ENCODE measurements around the gene IGF2BP2.

The IGF2BP2 gene

GRCh38 chr3:185844051-185844450, 19.2 kb upstream of the IGF2BP2 start:
- TF ChIP-seq TAF1 (IDR thresholded peaks at IDR 0.05; ENCODE audit: low read depth) (no peak), USF1 (IDR thresholded peaks at IDR 0.05) (no peak), EGR1 (IDR thresholded peaks at IDR 0.05) (no peak), TCF12 (IDR thresholded peaks at IDR 0.05; ENCODE audit: low read depth) (no peak), CREB1 (IDR thresholded peaks at IDR 0.05; ENCODE audit: low read depth) (no peak), FOXM1 (IDR thresholded peaks at IDR 0.05; ENCODE audit: borderline replicate concordance, low read depth) (no peak)

- TF ChIP-seq NFIC (IDR thresholded peaks at IDR 0.05) (no peak), EGR1 (IDR thresholded peaks at IDR 0.05) (no peak), CEBPB (IDR thresholded peaks at IDR 0.05) (no peak), USF1 (IDR thresholded peaks at IDR 0.05) (no peak), FOXM1 (IDR thresholded peaks at IDR 0.05; ENCODE audit: borderline replicate concordance, low read depth) (no peak), MAX (IDR thresholded peaks at IDR 0.05) (no peak)
These were observed 18.8 kb upstream of the IGF2BP2 start for GRCh38 chr3:185843635-185844034.

GRCh38 chr3:185843126-185843525, 18.3 kb upstream of the IGF2BP2 start:
- TF ChIP-seq CEBPB (IDR thresholded peaks at IDR 0.05) (no peak), TEAD4 (IDR thresholded peaks at IDR 0.05) (no peak), YY1 (IDR thresholded peaks at IDR 0.05; ENCODE audit: low read depth) (no peak), MAX (IDR thresholded peaks at IDR 0.05) (no peak), FOXM1 (IDR thresholded peaks at IDR 0.05; ENCODE audit: borderline replicate concordance, low read depth) (no peak), TCF12 (IDR thresholded peaks at IDR 0.05; ENCODE audit: low read depth) (no peak), ZBTB7A (IDR thresholded peaks at IDR 0.05; ENCODE audit: low read depth) (no peak), NFIC (IDR thresholded peaks at IDR 0.05) (no peak), USF1 (IDR thresholded peaks at IDR 0.05) (no peak), TAF1 (IDR thresholded peaks at IDR 0.05; ENCODE audit: low read depth) (no peak), REST (IDR thresholded peaks at IDR 0.05; ENCODE audit: low read depth) (no peak), CREB1 (IDR thresholded peaks at IDR 0.05; ENCODE audit: low read depth) (no peak), EGR1 (IDR thresholded peaks at IDR 0.05) (no peak), EP300 (IDR thresholded peaks at IDR 0.05; ENCODE audit: borderline replicate concordance) (no peak), RAD21 (IDR thresholded peaks at IDR 0.05; ENCODE audit: low read depth) (no peak)

- TF ChIP-seq USF1 (IDR thresholded peaks at IDR 0.05) (no peak), MAX (IDR thresholded peaks at IDR 0.05) (no peak), CREB1 (IDR thresholded peaks at IDR 0.05; ENCODE audit: low read depth) (no peak), FOXM1 (IDR thresholded peaks at IDR 0.05; ENCODE audit: borderline replicate concordance, low read depth) (no peak), REST (IDR thresholded peaks at IDR 0.05; ENCODE audit: low read depth) (no peak), TEAD4 (IDR thresholded peaks at IDR 0.05) (no peak), CEBPB (IDR thresholded peaks at IDR 0.05) (no peak), EGR1 (IDR thresholded peaks at IDR 0.05) (no peak)
These were observed 17.4 kb upstream of the IGF2BP2 start for GRCh38 chr3:185842241-185842640.

GRCh38 chr3:185837414-185837813, 12.6 kb upstream of the IGF2BP2 start:
- TF ChIP-seq ZBTB7A (IDR thresholded peaks at IDR 0.05; ENCODE audit: low read depth), result no peak

GRCh38 chr3:185831990-185832389, 7.1 kb upstream of the IGF2BP2 start:
- no peak for TF ChIP-seq TEAD4 (IDR thresholded peaks at IDR 0.05)
- no peak for TF ChIP-seq TAF1 (IDR thresholded peaks at IDR 0.05; ENCODE audit: low read depth)
- TF ChIP-seq YY1 (IDR thresholded peaks at IDR 0.05; ENCODE audit: low read depth), result no peak
- no peak for TF ChIP-seq REST (IDR thresholded peaks at IDR 0.05; ENCODE audit: low read depth)
- TF ChIP-seq USF1 (IDR thresholded peaks at IDR 0.05), result no peak
- TF ChIP-seq TCF12 (IDR thresholded peaks at IDR 0.05; ENCODE audit: low read depth), result no peak
- TF ChIP-seq RAD21 (IDR thresholded peaks at IDR 0.05; ENCODE audit: low read depth), result no peak
- no peak for TF ChIP-seq EP300 (IDR thresholded peaks at IDR 0.05; ENCODE audit: borderline replicate concordance)
- no peak for TF ChIP-seq FOXM1 (IDR thresholded peaks at IDR 0.05; ENCODE audit: borderline replicate concordance, low read depth)
- no peak for TF ChIP-seq CEBPB (IDR thresholded peaks at IDR 0.05)

Measured in Ishikawa (cell line).